ENCODE measurements around the gene DLST. TPM values are rescaled to one million over a fixed set of nuclear protein-coding genes. Genes with fewer than 3 reads are reported as not detected.

Gene DLST
- polyA plus RNA-seq, 1 of the 3 experiments (the other 2 are of a cell fraction): 92.3 TPM

DNA sequence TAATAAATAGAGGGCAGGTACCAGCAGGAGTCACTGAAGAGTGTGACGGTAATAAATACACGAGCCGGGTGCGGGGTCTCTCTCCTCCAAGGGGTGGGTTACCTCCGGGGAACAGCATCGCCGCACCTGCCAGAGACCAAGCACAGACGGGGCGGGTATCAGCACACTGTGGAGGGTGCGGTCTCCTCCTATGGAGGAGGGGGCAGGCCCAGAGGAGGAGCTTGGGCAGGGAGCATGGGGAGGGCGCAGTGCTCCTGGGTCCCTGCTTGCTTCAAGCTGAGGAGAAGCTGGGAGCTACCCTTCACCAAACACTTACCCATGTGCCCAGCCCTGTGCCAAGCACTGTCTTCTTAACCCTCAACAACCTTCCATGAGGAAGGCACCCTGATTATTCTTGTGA, 60.9 kb downstream of the DLST start:
- H3K4me2 ChIP-seq: no peak overlapping the region
- H4K20me1 ChIP-seq (ENCODE audit: insufficient read depth): no peaks in the 10 kb centered on the region
- H3K36me3 ChIP-seq (replicated peaks in 1 of 2; ENCODE audit: control insufficient read depth in 1 of 2, insufficient read depth in 2 of 2, low read length in 1 of 2): no peaks in the 10 kb centered on the region
- H3K9me2 ChIP-seq: no peaks in the 10 kb centered on the region
- no peaks in the 10 kb centered on the region for H3K9me3 ChIP-seq
- H3F3A ChIP-seq (replicated peaks; ENCODE audit: insufficient read depth): peaks cover 15% of the 10 kb centered on the region
- ChIA-PET CTCF (interaction anchor here (1.1 to 18.5 kb wide), 2 partner anchors 12 to 146 kb away, joined by 3 to 290 read pairs; no protein-coding TSS in a partner anchor), POLR2A (no interaction called here)
- no peak overlapping the region for H2AFZ ChIP-seq (ENCODE audit: low read depth)
- TF ChIP-seq SIN3A (IDR thresholded peaks at IDR 0.05; ENCODE audit: borderline replicate concordance, low read depth, low read length) (no peak), TCF12 (IDR thresholded peaks at IDR 0.05) (no peak), IRF3 (IDR thresholded peaks at IDR 0.05; ENCODE audit: low read depth, low read length) (no peak), MEF2A (IDR thresholded peaks at IDR 0.05; ENCODE audit: borderline replicate concordance, low read depth) (no peak), POLR2AphosphoS5 (IDR thresholded peaks at IDR 0.05; ENCODE audit: low read depth, low read length) (no peak), EZH2phosphoT487 (IDR thresholded peaks at IDR 0.05; ENCODE audit: borderline replicate concordance, low read depth) (no peak), FOSL2 (IDR thresholded peaks at IDR 0.05; ENCODE audit: borderline replicate concordance, low read depth) (no peak), ZBTB33 (IDR thresholded peaks at IDR 0.05; ENCODE audit: borderline replicate concordance, low read depth) (no peak), ELF1 (IDR thresholded peaks at IDR 0.05) (no peak), YY1 (IDR thresholded peaks at IDR 0.05; ENCODE audit: low read depth) (no peak), NRF1 (IDR thresholded peaks at IDR 0.05; ENCODE audit: low read depth, low read length) (no peak), EP300 (IDR thresholded peaks at IDR 0.05; ENCODE audit: borderline replicate concordance in 1 of 2, low read depth in 1 of 2, low read length in 1 of 2) (no peak), FOXM1 (IDR thresholded peaks at IDR 0.05; ENCODE audit: low read depth) (no peak), TEAD4 (IDR thresholded peaks at IDR 0.05; ENCODE audit: borderline replicate concordance, insufficient read depth) (no peak), NFIC (IDR thresholded peaks at IDR 0.05; ENCODE audit: borderline replicate concordance) (no peak), RFX5 (IDR thresholded peaks at IDR 0.05; ENCODE audit: low read length) (no peak), CHD2 (IDR thresholded peaks at IDR 0.05; ENCODE audit: low read length, partially characterized antibody) (no peak)
- TF ChIP-seq, protein P1, sequence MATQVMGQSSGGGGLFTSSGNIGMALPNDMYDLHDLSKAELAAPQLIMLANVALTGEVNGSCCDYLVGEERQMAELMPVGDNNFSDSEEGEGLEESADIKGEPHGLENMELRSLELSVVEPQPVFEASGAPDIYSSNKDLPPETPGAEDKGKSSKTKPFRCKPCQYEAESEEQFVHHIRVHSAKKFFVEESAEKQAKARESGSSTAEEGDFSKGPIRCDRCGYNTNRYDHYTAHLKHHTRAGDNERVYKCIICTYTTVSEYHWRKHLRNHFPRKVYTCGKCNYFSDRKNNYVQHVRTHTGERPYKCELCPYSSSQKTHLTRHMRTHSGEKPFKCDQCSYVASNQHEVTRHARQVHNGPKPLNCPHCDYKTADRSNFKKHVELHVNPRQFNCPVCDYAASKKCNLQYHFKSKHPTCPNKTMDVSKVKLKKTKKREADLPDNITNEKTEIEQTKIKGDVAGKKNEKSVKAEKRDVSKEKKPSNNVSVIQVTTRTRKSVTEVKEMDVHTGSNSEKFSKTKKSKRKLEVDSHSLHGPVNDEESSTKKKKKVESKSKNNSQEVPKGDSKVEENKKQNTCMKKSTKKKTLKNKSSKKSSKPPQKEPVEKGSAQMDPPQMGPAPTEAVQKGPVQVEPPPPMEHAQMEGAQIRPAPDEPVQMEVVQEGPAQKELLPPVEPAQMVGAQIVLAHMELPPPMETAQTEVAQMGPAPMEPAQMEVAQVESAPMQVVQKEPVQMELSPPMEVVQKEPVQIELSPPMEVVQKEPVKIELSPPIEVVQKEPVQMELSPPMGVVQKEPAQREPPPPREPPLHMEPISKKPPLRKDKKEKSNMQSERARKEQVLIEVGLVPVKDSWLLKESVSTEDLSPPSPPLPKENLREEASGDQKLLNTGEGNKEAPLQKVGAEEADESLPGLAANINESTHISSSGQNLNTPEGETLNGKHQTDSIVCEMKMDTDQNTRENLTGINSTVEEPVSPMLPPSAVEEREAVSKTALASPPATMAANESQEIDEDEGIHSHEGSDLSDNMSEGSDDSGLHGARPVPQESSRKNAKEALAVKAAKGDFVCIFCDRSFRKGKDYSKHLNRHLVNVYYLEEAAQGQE (IDR thresholded peaks at IDR 0.05; ENCODE audit: low read depth, low read length): no peak
- no peaks in the 10 kb centered on the region for H3K27me3 ChIP-seq (ENCODE audit: insufficient read depth)
- H3K4me3 ChIP-seq (ENCODE audit: low read depth in 2 of 2, low read length in 1 of 2): no peak overlapping the region
- H3K4me1 ChIP-seq (ENCODE audit: control insufficient read depth in 1 of 2, insufficient read depth in 2 of 2, low read depth in 1 of 2, low read length in 1 of 2): peaks cover 14 to 18% of the 10 kb centered on the region in 2 experiments; a peak in 3 of 4 replicates
- H3K27ac ChIP-seq (ENCODE audit: low read depth in 2 of 2, low read length in 1 of 2): no peak overlapping the region
- no peaks in the 10 kb centered on the region for H3K79me2 ChIP-seq (ENCODE audit: insufficient read depth)
- no peak overlapping the region for H3K9ac ChIP-seq
- no peak for DNase-seq
- WGBS (ENCODE audit: low lambda C conversion rate): 94% methylated on average over 6 of the region's 11 CpGs
